Left forelimb (tissue), 1 donor: ENCODE data around the gene ZNF2.

Experiments used
- DNase-seq: peaks from one replicate; pipeline ENCODE4 v3.0.0-alpha.2; 2018; ENCODE audit warnings: low spot score

ZNF2 gene

GRCh38 chr2:95206096-95206495 is 40.5 kb downstream of the ZNF2 start:
- no peak for DNase-seq

- DNase-seq = peak; percentile 94
Measured at GRCh38 chr2:95207111-95207961, 41.7 kb downstream of the ZNF2 start, which contains the start of gene ZNF892. ZNF892 (plus strand) TSS chr2:95207521; CDS start chr2:95207816, 295 bp downstream.

- no peak for DNase-seq
Measured at GRCh38 chr2:95208106-95208505, 42.5 kb downstream of the ZNF2 start.

- no peak for DNase-seq
Measured at GRCh38 chr2:95215018-95215612, 49.5 kb downstream of the ZNF2 start.

GRCh38 chr2:95220449-95220848 is 54.8 kb downstream of the ZNF2 start:
- DNase-seq = no peak

GRCh38 chr2:95225658-95226057 is 60.0 kb downstream of the ZNF2 start:
- no peak for DNase-seq

GRCh38 chr2:95231723-95232122 is 66.1 kb downstream of the ZNF2 start:
- peak; percentile 63 for DNase-seq

- no peak for DNase-seq
Measured at GRCh38 chr2:95232232-95232631, 66.6 kb downstream of the ZNF2 start.
